NCI-H748 (cell line): ENCODE results near the gene RIMBP2.
A peak's percentile ranks its signal among the peaks of the same experiment; 100 is the strongest.
"Not testable (repeated sequence)": the region's sequence is repeated elsewhere in the genome, so short reads cannot be mapped to it uniquely, and the experiment has no call there.

Experiments used
- DNase-seq: peaks from one replicate; lab custom pipeline; 2025; ENCODE audit not compliant: unreplicated experiment; lab: John Stamatoyannopoulos, UW

RIMBP2 gene

DNA sequence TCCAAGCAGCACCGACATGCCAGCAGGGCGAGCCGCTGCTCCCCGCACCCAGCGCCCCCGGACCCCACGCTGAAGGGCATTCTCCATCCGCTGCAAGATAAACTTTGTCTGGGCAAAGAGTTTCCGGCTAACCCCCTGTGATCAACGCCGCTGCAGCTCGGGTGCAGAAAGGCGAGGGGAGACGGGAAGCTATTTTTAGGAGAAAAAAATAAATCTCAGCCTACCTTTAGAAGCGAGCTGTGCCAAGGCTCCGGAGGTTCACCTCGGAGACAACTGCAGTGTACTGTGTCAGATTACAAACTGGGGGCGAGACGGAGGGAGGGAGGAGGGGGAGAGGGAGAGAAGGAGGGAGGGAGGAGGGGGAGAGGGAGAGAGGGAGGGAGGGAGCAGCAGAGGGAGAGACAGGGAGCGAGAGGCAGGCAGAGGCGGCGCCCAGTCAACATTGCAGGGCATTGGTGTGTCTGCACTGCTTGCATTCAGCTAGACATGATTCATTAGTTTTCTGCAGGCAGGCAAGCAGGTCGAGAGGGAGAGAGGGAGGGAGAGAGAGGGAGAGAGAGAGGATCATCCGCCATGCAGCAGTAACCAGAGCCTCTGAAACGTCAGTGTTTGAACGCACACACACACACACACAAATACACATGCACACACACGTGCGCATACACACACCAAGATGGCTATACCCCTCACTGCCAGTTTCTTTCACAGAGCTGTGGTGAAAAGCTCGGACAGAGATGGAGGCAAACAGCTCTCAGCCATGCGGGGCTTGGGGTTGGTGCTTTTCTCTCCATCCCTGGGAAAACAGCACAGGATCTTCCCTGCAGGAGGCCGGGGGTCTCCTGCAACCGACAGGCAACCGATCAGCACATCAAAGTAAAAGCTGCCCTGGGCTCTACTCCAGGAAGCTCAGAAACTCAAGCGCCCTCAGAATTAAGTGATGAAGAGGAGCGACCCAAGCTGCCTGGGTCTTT lies at the start of gene RIMBP2:
RIMBP2 (minus strand) TSS at position 302 of the 971 bp plus-strand sequence. CDS start 237,286 bp downstream, outside the sequence.
- DNase-seq: peak; percentile 90

DNA sequence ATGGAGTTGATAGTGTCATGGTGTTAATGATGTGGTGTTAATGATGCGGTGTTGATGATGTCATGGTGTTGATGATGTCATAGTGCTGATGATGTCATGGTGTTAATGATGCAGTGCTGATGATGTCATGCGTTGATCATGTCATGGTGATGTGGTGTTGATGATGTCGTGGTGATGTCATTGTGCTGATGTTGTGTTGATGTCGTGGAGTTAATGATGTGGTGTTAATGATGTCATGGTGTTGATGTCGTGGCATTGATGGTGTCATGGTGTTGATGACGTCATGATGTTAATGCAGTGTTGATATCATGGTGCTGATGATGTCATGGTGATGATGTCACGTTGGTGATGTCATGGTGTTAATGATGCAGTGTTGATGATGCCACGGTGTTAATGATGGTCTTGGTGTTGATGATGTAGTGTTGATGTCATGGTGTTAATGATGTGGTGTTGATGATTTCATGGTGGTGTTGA lies 49.1 kb upstream of the RIMBP2 start:
- no peak for DNase-seq

- DNase-seq: no peak
Observed at GRCh38 chr12:130764475-130765185, 48.5 kb upstream of the RIMBP2 start.

GRCh38 chr12:130764073-130764472 lies 48.0 kb upstream of the RIMBP2 start:
- no peak for DNase-seq

GRCh38 chr12:130762319-130762675 lies 46.2 kb upstream of the RIMBP2 start:
- DNase-seq: no peak

- peak; percentile 74 for DNase-seq
Observed at GRCh38 chr12:130761537-130762318, 45.6 kb upstream of the RIMBP2 start.

DNA sequence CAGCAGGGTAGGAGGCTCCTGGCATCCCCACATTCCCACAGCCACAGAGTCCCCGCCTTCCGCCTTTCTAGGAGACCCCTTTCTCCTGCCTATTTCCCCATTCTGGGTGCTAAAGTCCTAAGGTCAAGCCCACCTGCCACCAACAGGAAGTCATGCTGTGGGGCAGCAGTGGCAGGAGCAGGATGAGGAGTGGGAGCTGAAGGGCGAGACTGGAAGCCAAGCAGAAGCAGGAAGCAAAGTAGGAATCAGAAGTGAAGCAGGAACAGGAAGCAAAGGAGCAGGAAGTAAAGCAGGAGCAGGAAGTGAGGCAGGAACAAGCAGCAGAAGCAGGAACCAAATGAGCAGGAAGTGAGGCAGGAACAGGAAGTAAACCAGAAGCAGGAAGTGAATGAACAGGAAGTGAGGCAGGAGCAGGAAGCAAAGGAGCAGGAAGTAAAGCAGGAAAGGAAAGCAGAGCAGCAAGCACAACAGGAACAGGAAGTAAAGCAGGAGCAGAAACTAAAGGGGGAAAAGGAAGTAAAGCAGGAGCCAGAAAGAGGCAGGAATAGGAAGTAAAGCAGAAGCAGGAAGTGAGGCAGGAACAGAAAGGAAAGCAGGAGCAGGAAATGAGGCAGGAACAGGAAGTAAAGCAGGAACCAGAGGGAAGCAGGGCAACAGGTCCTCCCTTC lies 38.3 kb upstream of the RIMBP2 start:
- no peak for DNase-seq

DNA sequence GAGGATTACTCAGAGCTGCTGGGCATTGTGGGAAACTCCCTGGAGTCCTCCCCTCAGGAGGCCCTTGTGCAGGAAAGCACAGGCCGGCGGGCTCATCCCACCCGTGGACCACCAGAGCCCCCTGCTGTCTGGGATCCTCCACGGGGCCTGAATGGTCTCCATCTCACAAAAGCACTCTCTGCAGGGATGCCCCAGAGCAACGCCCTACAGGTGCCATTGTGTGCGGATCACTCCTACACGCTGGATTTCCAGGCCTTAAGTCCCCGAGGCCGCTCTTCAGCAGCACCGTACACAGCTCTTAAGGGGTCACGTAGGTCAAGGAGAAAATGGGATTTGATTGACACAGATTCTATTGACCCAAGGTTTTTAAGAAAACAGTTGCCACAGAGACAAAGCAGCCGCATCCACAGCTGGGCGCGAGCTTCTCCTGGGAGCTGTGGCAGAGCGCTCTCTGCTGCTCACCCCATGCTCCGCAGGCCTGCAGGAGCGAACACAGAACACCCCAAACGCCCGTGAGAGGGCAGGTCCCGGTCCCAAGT lies 36.7 kb upstream of the RIMBP2 start:
- peak; percentile 52 for DNase-seq

DNA sequence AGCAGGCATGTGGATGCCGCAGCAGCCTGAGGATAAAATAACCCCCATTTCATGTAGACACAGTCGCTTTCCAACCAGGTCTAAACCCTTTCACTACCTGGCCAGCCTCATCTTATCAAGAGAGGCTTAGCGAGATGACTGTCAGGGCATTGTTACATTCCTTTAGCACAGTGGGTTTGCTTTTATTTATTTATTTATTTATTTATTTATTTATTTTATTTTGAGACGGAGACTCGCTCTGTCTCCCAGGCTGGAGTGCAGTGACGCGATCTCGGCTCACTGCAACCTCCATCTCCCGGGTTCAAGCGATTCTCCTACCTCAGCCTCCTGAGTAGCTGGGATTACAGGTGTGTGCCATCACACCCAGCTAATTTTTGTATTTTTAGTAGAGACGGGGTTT lies 35.9 kb upstream of the RIMBP2 start:
- not testable (repeated sequence) for DNase-seq

DNA sequence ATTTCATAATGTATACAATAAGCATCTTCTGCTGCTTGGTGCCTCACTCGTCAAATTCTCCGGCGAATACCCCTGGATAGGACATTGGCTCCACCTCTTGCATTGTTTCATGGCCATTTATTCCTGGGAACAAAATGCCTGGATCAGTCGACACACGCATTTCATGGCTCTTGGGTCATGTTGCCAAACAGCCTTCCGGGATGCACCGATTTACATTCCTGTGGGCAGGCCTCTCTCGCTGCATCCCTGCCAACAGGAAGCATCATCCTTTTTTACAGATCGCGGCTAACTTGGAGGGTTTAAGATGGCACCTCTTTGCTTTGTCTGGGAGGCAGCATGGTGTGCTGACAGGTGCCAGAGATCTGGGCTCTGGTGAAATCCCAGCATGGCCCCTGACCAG lies 32.7 kb upstream of the RIMBP2 start:
- no peak for DNase-seq

DNA sequence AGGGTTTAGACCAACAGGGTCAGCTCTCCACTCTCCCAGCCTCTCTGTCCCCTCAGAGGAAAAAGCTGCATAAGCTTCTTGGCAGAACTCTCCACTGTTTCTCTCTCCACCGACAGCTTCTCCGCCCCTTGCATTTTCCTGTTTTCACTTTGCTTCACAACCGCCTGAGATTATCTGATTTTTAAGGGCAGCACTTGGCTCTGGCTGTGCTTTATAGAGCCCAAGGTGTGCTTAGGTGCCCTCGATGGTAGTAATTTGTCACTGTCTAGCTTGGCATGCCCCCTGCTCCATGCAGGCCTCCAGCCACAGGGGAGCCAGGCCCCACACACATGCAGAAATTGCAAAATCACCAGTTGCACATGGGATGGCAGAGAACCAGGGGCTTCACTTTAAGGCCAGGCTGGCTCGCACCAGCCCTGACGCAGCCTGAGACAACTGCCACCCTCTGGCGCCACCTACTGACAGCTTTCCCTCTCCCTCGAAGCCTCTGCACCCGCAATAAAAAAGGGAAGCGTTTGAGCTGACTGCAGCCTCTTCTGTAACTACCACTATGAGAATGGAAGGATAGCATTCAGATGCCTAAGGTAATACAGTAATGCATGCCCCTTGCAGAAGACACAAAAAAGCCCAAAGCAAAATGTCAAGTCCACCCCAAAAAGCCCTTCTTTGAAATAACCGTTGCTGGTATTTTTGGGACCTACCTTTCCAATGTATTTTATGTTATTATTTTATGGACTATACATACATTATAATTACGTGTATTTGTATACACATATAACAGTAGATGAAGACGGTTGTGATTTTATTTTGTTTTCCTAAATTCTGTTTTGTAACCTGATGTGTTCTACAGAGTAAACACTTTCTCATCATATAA lies 32.0 kb upstream of the RIMBP2 start:
- DNase-seq: peak; percentile 84

- DNase-seq: no peak
Observed at GRCh38 chr12:130746546-130746945, 30.4 kb upstream of the RIMBP2 start.

GRCh38 chr12:130745921-130746320 lies 29.8 kb upstream of the RIMBP2 start:
- DNase-seq: no peak

DNA sequence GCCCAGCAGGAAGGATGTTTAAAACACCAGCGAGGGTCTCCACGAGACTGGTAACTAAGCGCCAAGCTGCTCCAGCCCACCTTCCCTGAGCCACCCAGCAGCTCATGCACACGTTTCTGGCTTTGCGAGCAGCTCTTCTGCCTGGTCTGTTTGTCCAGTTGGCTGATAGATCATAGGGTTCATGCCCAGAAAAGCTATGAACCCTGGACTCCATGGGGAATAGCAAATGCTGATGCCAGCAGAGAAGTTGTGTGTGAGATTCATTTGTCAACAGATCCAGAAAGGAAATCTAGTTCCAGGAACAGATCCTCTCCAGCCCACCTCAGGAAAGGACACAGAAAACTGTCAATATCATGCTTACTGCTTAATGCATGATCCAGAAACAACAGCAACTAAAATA lies 28.2 kb upstream of the RIMBP2 start:
- DNase-seq: no peak

DNA sequence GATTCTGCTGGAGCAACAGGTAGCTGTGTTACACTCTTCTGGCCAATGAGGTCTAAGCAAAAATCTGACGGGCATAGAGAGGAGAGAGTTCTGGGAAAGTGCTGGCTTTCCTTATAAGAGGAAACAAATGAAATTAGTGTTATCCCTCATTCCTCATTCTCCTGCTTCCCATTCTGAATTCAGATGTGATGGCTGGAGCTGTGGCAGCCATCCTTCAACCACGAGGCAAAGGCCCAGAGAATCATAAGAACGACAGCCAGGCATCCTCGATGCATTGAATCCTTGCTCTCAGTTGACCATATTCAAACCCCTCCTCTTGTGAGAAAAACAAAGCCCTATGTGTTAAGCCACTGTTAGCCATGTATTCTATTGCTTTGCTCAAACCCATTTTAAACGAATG lies 27.5 kb upstream of the RIMBP2 start:
- DNase-seq: no peak

DNA sequence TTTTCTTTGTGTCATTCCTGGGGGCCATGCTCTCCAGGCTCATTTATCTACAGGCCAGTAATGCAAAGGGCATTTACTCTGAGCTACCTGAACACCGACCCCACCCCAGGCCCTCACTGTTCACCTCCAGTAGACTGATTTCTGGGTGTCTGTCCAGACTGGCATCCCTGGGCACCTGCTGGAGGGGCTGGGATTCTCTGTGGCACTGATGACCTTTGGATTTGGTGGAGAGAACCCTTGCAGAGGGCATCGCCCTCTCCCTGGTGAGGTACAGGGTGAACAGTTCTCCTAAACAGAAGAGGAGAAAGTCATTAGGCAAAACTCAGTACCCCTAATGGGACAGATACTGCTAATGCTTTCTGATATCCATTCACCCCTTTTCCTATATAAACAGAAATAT lies 27.1 kb upstream of the RIMBP2 start:
- no peak for DNase-seq

GRCh38 chr12:130742716-130743115 lies 26.6 kb upstream of the RIMBP2 start:
- DNase-seq: no peak

- DNase-seq: no peak
Observed at GRCh38 chr12:130742112-130742511, 26.0 kb upstream of the RIMBP2 start.

GRCh38 chr12:130739571-130739970 lies 23.5 kb upstream of the RIMBP2 start:
- DNase-seq: no peak
